AG08396 (cell line): Measurements from ENCODE around the gene RPS23.
"Not testable (repeated sequence)": the region's sequence is repeated elsewhere in the genome, so short reads cannot be mapped to it uniquely, and the experiment has no call there.

Source experiments
- DNase-seq: peaks from one replicate; pipeline ENCODE4 v3.0.0; 2012; ENCODE audit warnings: low spot score, mixed read lengths

The RPS23 gene

DNA sequence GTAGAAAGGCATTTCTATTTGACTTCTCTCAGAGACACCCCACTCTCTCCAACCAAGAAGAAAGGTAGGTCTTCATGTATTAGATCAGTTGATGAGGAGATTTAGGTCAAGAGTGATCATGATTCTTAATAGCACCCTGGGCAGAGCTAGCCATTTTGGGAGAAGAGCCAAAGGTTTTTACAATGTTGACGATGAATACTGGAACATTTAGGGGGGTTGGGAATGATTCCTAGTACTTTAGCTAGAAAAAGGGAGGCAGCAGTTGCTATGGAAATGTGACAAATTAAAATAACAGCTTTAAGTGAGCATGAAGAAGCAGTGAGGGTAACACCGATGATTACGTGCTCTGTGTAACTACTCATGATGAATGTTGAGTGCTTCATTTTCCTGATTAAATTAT is 9.5 kb upstream of the RPS23 start:
- DNase-seq = no peak

GRCh38 chr5:82285206-82285605 is 7.1 kb upstream of the RPS23 start:
- no peak for DNase-seq

- DNase-seq = no peak
Observed at GRCh38 chr5:82283893-82284292, 5.7 kb upstream of the RPS23 start.

DNA sequence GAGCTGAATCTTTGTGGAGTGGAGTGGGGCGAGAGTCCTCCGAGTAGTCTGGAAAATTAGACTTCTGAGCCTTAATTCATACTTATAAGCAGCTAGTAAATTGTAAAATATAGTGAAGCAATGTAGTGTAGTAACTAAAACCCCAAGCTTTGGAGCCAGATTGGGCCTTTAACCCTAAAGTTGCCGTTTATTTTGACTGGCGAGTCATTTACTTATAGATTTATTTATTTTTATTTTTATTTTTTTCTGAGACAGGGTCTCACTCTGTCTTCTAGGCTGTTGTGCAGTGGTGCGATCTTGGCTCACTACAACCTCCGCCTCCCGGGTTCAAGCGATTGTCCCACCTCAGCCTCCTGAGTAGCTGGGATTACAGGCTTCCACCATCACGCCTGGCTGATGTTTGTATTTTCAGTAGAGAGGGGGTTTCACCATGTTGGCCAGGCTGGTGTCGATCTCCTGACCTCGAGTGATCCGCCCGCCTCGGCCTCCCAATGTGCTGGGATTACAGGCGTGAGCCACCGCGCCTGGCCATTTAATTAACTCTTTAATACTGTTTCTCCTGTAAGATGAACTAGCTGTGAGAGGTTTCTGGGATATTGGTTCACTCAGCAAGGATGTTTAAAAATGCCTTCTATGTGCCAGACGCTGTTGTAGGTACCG is 687 bp upstream of the RPS23 start:
- no peak for DNase-seq

- DNase-seq = no peak
Observed at GRCh38 chr5:82277613-82277986, 554 bp downstream of the RPS23 start.

- DNase-seq = no peak
Observed at GRCh38 chr5:82276800-82277612, 1.1 kb downstream of the RPS23 start.

GRCh38 chr5:82275216-82275664 is 2.9 kb downstream of the RPS23 start:
- DNase-seq = no peak

DNA sequence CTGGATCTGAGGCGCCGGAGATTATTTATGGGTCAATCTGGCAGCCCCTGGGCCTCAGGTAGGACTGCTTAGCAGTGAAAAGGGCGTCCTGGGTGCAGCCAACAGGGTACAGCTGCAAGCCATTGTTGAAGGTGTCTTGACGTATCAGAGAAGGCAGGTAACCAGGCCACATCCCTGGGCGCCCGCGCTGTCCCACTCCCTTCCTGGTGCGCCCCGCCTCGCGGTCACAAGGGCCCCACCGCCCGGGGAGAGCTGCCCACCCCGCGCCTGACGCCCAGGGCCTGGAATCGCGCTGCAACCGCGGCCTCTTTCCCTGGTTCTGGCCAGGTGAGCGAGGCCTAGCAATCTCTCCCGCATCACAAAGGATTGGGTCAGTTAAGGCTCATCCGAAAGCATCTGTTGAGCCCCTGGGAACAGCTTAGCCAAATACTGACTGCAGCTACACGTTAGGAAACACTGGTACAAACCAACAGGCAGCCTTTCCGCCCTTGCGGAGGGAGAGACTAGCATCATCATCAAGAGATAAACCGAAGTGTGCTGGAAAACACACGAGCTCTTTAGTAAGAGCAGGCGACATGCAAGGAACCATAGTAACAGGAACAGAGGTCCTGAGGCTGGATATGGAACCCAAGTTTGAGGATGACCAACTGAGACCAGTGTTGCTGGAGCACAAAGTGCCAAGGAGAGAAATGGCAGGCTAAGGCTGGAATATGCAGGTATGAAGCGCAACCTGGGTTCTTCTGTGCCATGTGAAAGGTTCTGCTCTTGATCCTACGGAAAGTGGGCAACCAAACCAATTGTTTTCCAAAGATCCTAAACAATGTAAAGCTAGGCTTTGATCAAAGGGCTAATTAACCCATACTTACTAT is 3.6 kb downstream of the RPS23 start:
- no peak for DNase-seq

GRCh38 chr5:82273426-82273825 is 4.7 kb downstream of the RPS23 start:
- DNase-seq = not testable (repeated sequence)

- DNase-seq = not testable (repeated sequence)
Observed at GRCh38 chr5:82272571-82273356, 5.4 kb downstream of the RPS23 start.

DNA sequence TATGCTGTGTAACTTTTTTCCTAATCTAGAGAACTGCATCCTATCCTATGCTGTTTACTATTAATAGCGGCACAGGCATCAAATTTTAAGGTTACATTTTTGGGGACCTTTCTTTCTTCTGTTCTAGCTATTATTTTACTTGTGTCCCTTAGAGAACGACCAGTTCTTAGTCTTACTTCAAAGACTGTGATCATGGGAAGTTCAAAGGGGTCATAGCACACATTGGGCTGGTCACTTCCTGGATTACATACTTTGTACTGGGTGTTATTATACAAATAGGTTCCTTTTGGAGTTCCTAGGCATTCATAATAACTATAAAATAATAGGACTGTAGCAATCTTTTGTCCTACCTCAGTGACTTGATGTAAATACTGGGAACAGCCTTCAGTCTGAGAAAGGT is 8.8 kb downstream of the RPS23 start:
- DNase-seq = not testable (repeated sequence)

- DNase-seq = not testable (repeated sequence)
Observed at GRCh38 chr5:82267297-82267933, 10.7 kb downstream of the RPS23 start.

DNA sequence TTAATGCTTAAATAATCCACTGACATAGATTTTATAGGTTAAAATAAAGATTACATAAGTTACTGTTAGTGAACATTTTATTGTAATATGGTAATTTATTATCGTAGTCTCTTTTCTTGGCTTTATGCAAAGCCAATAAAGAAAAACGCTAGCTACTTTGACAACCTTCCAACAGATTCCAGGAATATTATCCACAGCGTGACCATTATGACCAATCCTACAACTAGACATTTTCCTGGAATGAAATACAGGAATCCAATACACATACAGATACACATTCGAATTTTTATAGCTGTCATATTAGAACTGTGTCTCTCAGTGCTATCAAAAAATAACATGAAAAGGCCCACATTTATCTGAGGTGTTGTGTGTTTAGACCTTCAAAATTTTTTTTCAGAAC is 13.1 kb downstream of the RPS23 start:
- DNase-seq = peak; percentile 51

DNA sequence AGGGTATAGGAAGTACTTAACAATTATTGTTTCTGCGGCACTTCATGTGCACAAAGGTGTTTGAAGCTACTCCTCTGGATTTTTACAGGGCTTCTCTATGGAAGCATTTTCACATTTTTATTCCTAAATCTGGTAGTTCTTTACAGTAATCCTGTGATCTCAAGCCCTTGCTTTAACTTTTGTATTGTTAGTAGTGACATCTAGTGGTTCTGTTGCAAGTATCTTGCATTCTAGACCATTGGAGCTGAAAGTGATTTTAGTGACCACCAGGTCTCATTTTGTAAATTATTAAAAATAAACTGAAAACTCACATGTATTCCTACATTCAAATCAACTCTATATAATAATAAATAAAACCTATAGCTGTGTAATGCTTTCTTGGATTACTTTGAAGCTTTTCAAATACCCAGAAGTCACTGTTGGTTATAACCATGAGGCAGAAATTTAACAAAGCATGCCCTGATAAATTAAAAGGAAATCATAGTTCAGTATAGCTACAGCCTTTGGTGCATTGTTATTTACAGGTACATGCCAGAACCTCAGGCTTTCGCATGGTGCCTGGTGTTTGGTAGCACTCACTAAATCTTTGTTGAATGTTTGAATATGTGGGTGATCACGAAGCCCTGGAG is 18.9 kb downstream of the RPS23 start:
- no peak for DNase-seq

- no peak for DNase-seq
Observed at GRCh38 chr5:82257729-82258128, 20.4 kb downstream of the RPS23 start.

- DNase-seq = no peak
Observed at GRCh38 chr5:82257247-82257646, 20.9 kb downstream of the RPS23 start.

DNA sequence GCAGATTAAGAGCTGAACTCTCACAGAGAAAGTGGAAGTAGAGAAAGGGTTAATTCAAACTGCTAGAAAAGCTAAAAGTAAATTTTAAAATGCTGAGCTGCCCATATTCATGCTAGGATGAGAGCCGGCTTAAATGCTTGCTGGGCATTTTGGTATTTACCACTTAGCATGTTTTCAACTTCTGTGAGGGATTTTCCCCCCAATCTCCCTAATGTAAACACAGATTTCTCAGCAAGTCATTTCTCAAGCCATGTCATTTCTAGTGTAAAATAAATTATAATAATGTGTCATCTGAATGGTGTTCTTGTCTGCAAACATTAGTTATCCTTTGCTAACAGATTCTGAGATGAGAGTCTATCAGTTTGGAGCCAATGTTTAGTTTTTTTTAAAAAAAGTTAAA is 22.3 kb downstream of the RPS23 start:
- DNase-seq = no peak

DNA sequence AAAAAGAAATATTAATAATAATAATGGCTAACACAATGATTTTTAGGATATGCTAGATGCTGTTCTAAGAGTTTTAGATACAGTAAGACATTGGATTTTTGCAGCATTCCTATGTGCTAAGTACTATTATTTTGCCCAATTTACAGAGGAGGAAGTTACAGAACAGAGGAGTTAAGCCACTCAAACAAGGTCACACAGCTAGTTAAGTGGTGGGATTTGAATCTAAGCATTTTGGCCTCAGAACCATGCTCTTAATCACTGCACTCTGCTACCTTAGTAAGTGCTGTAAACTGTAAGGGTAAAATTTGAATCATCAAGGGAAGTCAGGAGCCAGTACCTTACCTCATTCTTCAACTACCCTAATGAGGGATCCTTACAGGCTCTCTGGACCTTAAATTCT is 25.4 kb downstream of the RPS23 start:
- DNase-seq = no peak

DNA sequence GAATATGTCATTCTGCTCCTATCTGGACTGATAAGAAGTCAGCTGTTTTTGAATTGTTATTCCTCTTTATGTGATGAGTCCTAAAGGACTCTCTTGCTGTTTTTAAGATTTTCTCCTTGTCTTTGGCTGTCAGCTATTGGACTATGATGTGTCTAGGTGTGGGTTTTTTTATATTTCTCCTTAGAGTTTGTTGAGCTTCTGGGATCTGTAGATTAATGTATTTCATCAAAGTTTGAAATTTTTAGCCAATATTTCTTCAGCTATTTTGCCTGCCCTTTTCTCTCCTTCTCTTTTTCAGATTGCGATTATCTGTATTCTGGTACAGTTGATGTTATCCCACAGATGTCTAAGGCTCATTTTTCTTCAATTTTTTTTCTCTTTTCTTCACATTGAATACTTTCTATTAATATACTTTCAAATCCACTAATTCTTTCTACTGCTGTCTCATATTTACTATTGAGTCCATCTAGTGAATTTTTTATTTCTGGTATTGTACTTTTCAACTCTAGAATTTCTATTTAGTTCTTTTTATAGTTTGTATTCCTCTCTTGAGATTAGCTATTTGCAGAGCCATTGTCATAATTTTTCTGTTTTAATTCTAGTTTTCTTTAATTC is 31.1 kb downstream of the RPS23 start:
- DNase-seq = no peak

- DNase-seq = no peak
Observed at GRCh38 chr5:82244854-82245635, 33.1 kb downstream of the RPS23 start.
